ENCODE results near the gene EME1.
"Not testable (repeated sequence)": the region's sequence is repeated elsewhere in the genome, so short reads cannot be mapped to it uniquely, and the experiment has no call there.

Gene EME1, protein sequence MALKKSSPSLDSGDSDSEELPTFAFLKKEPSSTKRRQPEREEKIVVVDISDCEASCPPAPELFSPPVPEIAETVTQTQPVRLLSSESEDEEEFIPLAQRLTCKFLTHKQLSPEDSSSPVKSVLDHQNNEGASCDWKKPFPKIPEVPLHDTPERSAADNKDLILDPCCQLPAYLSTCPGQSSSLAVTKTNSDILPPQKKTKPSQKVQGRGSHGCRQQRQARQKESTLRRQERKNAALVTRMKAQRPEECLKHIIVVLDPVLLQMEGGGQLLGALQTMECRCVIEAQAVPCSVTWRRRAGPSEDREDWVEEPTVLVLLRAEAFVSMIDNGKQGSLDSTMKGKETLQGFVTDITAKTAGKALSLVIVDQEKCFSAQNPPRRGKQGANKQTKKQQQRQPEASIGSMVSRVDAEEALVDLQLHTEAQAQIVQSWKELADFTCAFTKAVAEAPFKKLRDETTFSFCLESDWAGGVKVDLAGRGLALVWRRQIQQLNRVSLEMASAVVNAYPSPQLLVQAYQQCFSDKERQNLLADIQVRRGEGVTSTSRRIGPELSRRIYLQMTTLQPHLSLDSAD

DNA sequence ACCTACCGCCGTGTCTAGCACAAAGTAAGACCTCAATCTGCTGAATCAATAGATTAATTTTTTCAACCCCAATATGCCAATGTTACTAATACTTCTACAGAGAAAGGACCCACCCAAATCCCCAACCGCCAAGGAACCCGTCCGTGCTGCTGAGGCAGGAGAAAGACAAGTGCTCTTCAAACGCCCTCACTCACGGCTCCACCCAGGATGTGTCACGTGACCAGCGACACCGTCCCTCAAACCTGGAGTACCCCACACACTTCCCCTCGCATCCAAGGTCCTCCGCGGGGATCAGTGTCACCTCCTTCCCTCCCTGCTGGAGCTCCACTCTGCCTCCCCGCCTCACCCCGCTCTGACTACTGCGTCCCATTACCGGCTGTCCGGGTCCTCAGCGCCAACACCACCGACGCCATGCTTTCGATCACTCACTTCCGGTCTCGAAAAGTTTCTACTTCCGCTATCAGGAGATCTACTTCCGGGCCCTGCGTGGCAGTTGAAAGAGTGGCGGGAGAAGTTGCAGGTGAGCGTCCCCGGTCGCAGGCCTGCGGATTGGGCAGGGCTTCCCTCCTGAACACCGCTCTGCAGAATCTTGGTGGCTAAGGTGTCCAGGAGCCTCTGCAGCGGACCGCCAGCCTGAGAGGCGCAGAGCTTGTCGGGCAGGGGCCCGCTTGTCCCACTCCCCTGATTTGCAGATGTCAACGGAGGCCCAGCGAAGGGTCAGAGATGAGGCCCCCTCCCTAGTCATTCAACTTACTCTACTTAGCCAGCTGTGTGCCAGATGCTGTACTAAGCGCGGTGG, at the start of gene EME1, which contains the start of gene MRPL27:
Gene EME1, plus strand, starts transcription at position 472 of the 799 bp plus-strand sequence. CDS start 1,980 bp downstream, outside the sequence.
Gene MRPL27, minus strand, starts transcription at position 427 of the 799 bp plus-strand sequence. Its CDS starts 14 bp downstream, at position 413.
- Histone ChIP-seq H3K9ac (ENCODE audit: low read depth, low read length) (peak within 1 kb of the TSS; percentile 92), H3K27ac (ENCODE audit: low read depth, low read length) (peak within 1 kb of the TSS; percentile 87), H3K4me1 (ENCODE audit: control insufficient read depth, insufficient read depth, low read length) (peaks cover 5% of the 10 kb centered on the region), H3K36me3 (ENCODE audit: control insufficient read depth, insufficient read depth, low read length) (peaks cover 48% of the 10 kb centered on the region), H3K27me3 (ENCODE audit: control insufficient read depth, insufficient read depth, low read length) (no peaks in the 10 kb centered on the region), H3K4me3 (ENCODE audit: low read depth, low read length) (peak within 1 kb of the TSS; percentile 89), H3K9me3 (ENCODE audit: control insufficient read depth, insufficient read depth, low read length) (no peaks in the 10 kb centered on the region)

DNA sequence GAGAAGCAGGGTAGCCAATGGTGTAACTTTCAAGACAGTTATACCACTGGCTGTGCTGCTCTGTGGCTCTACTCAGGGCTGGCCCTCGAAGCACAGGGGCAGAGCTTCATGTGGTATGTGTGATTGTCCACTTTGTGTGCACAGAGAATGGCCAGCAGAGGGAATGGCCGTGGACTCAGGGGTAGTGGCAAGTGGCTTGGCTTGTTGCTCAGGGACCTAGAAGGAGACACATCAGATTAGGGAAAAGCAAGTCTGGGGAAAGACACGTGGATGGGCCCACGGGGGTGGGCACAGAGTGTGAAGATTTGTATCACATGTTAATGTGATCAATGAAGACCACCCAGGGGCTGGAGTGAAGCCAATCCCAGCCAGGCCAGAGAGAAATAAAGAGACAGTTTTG, 47.1 kb upstream of the EME1 start:
- Histone ChIP-seq H3K9me3 (ENCODE audit: control insufficient read depth, insufficient read depth, low read length) (no peaks in the 10 kb centered on the region), H3K4me3 (ENCODE audit: low read depth, low read length) (no peak overlapping the region), H3K27me3 (ENCODE audit: control insufficient read depth, insufficient read depth, low read length) (no peaks in the 10 kb centered on the region), H3K4me1 (ENCODE audit: control insufficient read depth, insufficient read depth, low read length) (no peaks in the 10 kb centered on the region), H3K27ac (ENCODE audit: low read depth, low read length) (no peak overlapping the region), H3K36me3 (ENCODE audit: control insufficient read depth, insufficient read depth, low read length) (no peaks in the 10 kb centered on the region), H3K9ac (ENCODE audit: low read depth, low read length) (no peak overlapping the region)

DNA sequence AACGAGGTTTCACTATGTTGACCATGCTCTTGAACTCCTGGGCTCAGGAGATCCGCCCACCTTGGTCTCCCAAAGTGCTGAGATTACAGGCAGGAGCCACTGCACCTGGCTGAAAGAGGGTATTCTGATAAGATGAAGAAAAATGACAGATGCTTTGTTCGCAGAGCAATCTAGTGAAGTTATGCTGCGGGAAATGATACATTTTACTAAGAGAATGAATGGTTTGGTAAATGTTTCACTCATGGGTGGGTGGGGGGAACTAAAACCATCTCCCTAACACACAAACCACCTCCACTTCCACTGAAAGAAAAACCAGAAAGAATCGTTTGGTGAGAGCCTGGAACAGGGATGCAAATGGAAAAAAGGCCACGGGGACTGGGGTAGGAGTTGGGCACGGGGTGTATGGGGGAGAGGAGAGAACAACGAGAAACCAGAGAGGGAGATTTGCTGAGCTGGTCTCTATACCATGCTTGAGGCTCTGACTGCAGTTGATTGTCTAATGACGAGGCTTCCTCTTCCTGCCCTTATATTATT, 46.1 kb upstream of the EME1 start:
- Histone ChIP-seq H3K36me3 (ENCODE audit: control insufficient read depth, insufficient read depth, low read length) (no peaks in the 10 kb centered on the region), H3K27me3 (ENCODE audit: control insufficient read depth, insufficient read depth, low read length) (no peaks in the 10 kb centered on the region), H3K27ac (ENCODE audit: low read depth, low read length) (no peak overlapping the region), H3K4me3 (ENCODE audit: low read depth, low read length) (no peak overlapping the region), H3K9me3 (ENCODE audit: control insufficient read depth, insufficient read depth, low read length) (no peaks in the 10 kb centered on the region), H3K4me1 (ENCODE audit: control insufficient read depth, insufficient read depth, low read length) (no peaks in the 10 kb centered on the region), H3K9ac (ENCODE audit: low read depth, low read length) (no peak overlapping the region)

DNA sequence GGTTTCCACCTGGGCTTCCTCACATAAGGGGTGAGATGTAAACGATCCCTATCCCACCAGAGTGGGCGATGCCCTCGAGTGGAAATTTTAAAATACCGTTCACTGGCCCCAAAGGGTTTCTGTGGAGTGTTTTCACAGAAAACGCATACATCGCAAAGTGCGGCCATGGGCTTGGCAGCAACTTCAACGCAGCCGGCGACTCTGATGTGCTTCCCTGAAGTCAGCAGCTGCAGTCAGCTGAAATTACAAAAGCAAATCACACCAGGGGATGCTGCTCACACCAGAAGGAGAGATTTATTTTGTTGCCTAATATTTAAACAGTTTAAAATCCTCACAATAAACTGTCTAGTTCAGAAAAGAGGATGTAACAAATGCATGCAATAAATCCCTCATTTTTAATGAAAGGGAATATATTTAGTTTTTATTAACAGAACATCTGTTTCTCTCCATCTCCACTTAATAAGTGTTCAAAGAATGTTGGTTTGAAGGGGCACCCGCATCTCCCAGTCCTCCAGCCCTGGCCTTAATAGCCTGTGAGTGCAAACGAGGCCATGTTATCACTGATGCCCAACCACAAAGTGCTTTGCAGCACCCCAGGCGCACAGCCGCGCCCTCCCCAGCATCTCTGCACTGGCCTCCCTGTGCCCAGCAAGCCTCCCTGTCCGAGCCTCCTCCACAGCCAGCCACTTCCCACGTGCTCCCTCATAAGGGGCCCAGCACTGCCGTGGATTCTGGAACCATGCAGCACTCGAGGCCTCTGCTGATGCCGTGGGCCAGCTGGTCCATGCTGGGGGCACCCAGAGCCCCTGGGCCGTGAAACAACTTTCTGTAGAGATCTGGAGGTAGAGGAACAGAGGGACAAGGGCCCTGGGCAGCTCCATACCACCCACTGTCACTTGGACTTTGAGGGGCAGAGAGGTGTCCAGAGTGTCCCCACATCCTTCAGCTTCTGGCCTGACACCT, 44.4 kb upstream of the EME1 start:
- Histone ChIP-seq H3K4me1 (ENCODE audit: control insufficient read depth, insufficient read depth, low read length) (no peaks in the 10 kb centered on the region), H3K27ac (ENCODE audit: low read depth, low read length) (no peak overlapping the region), H3K9me3 (ENCODE audit: control insufficient read depth, insufficient read depth, low read length) (no peaks in the 10 kb centered on the region), H3K9ac (ENCODE audit: low read depth, low read length) (no peak overlapping the region), H3K27me3 (ENCODE audit: control insufficient read depth, insufficient read depth, low read length) (no peaks in the 10 kb centered on the region), H3K36me3 (ENCODE audit: control insufficient read depth, insufficient read depth, low read length) (no peaks in the 10 kb centered on the region), H3K4me3 (ENCODE audit: low read depth, low read length) (no peak overlapping the region)

DNA sequence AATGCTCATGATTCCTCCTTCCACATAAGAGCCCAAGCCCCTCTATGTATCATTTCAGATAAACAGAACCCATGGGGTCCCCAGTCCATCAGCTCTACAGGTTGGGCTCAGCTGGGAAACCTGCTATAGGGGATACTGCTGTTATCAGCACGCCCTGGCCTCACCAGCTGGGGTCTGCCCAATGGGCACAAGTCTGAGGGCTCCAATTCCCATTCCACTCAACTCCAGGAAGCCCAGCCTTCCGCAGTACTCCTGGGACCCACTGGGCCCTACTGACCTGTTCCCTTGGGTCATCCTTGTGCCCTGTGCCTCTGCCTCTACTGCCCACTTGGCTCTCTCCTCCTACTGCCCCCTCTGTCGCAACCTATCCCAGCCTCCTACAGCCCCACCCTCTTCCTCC, 43.3 kb upstream of the EME1 start:
- H3K36me3 ChIP-seq (ENCODE audit: control insufficient read depth, insufficient read depth, low read length) = no peaks in the 10 kb centered on the region
- H3K4me3 ChIP-seq (ENCODE audit: low read depth, low read length) = no peak overlapping the region
- H3K27me3 ChIP-seq (ENCODE audit: control insufficient read depth, insufficient read depth, low read length) = no peaks in the 10 kb centered on the region
- H3K9me3 ChIP-seq (ENCODE audit: control insufficient read depth, insufficient read depth, low read length) = no peaks in the 10 kb centered on the region
- no peaks in the 10 kb centered on the region for H3K4me1 ChIP-seq (ENCODE audit: control insufficient read depth, insufficient read depth, low read length)
- H3K9ac ChIP-seq (ENCODE audit: low read depth, low read length) = no peak overlapping the region
- H3K27ac ChIP-seq (ENCODE audit: low read depth, low read length) = no peak overlapping the region

DNA sequence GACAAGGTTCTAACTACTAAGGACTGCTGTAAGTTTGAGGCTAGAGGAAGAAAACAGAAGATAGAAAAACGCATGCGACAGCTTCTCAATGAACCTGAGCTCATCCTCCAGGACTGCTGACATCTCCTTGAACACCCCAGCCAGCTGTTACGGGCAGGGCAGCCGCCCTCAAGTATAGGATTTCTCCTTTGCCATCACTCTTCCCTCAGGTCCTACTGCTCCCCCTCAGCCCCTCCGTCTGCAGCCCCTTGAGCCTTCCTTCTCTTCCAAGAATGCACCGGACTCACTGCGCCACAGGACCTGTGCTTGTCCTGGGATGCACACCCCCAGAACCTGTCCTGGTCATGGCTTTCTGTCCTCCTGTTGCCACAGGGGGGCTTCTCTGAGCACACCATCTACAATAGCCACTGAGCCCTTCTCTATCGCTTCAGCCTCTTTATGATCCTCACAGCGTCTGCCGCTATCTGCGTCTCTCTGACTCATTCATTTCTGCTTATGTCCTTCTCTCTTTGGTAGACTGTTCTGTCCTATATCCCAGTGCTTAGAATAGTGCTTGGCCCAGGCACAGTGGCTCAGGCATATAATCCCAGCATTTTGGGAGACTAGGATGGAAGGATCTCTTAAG, 42.8 kb upstream of the EME1 start:
- H3K36me3 ChIP-seq (ENCODE audit: control insufficient read depth, insufficient read depth, low read length) = no peaks in the 10 kb centered on the region
- H3K27me3 ChIP-seq (ENCODE audit: control insufficient read depth, insufficient read depth, low read length) = no peaks in the 10 kb centered on the region
- H3K9ac ChIP-seq (ENCODE audit: low read depth, low read length) = no peak overlapping the region
- H3K4me3 ChIP-seq (ENCODE audit: low read depth, low read length) = no peak overlapping the region
- no peak overlapping the region for H3K27ac ChIP-seq (ENCODE audit: low read depth, low read length)
- H3K4me1 ChIP-seq (ENCODE audit: control insufficient read depth, insufficient read depth, low read length) = no peaks in the 10 kb centered on the region
- no peaks in the 10 kb centered on the region for H3K9me3 ChIP-seq (ENCODE audit: control insufficient read depth, insufficient read depth, low read length)

DNA sequence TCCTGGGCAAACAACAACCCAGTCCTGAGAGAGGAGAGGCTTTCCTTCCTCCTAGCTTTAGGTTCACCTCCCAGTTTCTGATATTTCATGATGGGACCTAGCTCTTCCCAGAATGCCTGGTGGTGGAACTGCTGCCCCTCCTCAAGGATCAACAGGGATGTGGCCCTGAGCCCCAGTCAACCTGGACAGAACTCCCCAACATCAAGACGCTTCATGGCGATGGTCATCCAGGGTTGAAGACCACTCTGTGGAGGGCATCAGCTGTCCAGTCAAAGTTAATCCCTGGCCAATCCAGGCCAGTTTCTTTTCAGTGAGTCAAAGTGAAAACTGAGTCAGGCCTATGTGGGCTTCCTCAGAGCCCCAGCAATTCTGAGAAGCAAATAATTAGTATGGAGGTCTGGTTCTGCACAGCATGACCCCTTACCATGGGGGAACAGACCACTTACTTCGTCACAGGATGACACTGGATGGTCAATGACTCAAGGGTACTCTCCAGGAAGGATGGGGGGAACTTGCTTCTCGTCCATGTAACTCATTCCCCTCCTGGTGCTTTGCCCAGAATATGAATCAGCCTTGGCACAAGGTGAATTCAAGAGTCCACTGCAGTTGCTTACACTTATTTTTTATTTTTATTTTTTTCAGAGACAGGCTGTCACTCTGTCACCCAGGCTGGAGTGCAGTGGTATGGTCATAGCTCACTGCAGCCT, 41.8 kb upstream of the EME1 start:
- Histone ChIP-seq H3K27ac (ENCODE audit: low read depth, low read length) (no peak overlapping the region), H3K4me3 (ENCODE audit: low read depth, low read length) (no peak overlapping the region), H3K4me1 (ENCODE audit: control insufficient read depth, insufficient read depth, low read length) (no peaks in the 10 kb centered on the region), H3K9ac (ENCODE audit: low read depth, low read length) (no peak overlapping the region), H3K27me3 (ENCODE audit: control insufficient read depth, insufficient read depth, low read length) (no peaks in the 10 kb centered on the region), H3K36me3 (ENCODE audit: control insufficient read depth, insufficient read depth, low read length) (no peaks in the 10 kb centered on the region), H3K9me3 (ENCODE audit: control insufficient read depth, insufficient read depth, low read length) (no peaks in the 10 kb centered on the region)

DNA sequence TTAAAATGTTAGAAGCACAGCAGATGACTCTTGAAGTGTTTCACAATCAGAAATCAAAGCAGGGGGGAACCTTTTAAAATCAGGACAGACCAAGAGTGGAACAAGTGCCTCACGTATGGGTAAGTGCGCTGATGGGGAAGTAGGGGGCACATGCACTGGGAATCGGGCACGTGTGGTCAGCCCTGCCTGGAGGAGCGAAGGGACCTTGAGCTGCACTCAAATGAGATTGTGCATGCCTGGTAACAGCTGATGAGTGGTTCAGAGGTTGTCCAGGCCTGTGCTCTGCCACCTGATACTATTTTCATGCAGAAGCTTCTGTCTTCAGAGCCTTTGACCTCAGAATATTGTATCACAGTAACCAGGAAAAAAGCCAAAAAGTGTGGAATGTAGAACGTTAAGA, 40.8 kb upstream of the EME1 start:
- Histone ChIP-seq H3K9me3 (ENCODE audit: control insufficient read depth, insufficient read depth, low read length) (no peaks in the 10 kb centered on the region), H3K27ac (ENCODE audit: low read depth, low read length) (no peak overlapping the region), H3K36me3 (ENCODE audit: control insufficient read depth, insufficient read depth, low read length) (no peaks in the 10 kb centered on the region), H3K4me3 (ENCODE audit: low read depth, low read length) (no peak overlapping the region), H3K9ac (ENCODE audit: low read depth, low read length) (no peak overlapping the region), H3K4me1 (ENCODE audit: control insufficient read depth, insufficient read depth, low read length) (no peaks in the 10 kb centered on the region), H3K27me3 (ENCODE audit: control insufficient read depth, insufficient read depth, low read length) (no peaks in the 10 kb centered on the region)

DNA sequence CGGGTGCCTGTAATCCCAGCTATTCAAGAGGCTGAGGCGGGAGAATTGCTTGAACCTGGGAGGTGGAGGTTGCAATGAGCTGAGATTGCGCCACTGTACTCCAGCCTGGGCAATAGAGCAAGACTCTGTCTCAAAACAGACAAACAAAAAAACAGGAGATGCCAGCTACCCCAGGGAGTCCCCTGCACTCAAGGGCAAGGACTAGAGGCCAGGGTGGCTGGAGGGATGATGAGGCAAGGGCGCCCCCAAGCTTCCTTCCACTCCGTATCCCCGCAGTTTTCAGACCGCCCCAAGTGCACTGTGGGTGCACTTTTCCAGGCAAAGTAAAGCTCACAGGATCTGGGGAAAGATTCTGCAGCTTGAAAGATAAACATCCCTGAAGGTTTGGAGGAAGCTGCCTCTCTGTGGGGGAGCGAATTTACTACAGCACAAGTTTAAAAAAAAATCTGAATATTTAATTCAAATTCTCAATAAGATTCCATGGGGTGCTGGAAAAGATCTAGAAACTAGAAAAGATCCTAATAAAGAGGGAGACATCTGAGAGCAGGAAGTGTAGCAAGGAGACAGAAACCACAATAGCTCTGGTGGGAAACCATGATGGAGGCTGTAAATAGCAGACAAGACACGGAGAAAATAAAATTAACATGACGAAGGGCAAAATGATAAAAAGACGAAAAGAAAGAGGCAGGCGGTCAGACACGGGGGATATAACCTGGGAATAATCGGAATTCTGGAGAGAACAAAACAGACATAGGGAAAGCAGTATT, 39.6 kb upstream of the EME1 start:
- not testable (repeated sequence) for H3K9ac ChIP-seq (ENCODE audit: low read depth, low read length); H3K4me3 ChIP-seq (ENCODE audit: low read depth, low read length); H3K36me3 ChIP-seq (ENCODE audit: control insufficient read depth, insufficient read depth, low read length); H3K9me3 ChIP-seq (ENCODE audit: control insufficient read depth, insufficient read depth, low read length); H3K27me3 ChIP-seq (ENCODE audit: control insufficient read depth, insufficient read depth, low read length); H3K27ac ChIP-seq (ENCODE audit: low read depth, low read length); H3K4me1 ChIP-seq (ENCODE audit: control insufficient read depth, insufficient read depth, low read length)
